ENCODE results near the gene ZNF189. TPM values are rescaled to one million over a fixed set of nuclear protein-coding genes. Genes with fewer than 3 reads are reported as not detected.

The ZNF189 gene
- total RNA-seq, 4 donors from 2014 or later, result 9.7 to 42.8 (median 12.2) TPM

DNA sequence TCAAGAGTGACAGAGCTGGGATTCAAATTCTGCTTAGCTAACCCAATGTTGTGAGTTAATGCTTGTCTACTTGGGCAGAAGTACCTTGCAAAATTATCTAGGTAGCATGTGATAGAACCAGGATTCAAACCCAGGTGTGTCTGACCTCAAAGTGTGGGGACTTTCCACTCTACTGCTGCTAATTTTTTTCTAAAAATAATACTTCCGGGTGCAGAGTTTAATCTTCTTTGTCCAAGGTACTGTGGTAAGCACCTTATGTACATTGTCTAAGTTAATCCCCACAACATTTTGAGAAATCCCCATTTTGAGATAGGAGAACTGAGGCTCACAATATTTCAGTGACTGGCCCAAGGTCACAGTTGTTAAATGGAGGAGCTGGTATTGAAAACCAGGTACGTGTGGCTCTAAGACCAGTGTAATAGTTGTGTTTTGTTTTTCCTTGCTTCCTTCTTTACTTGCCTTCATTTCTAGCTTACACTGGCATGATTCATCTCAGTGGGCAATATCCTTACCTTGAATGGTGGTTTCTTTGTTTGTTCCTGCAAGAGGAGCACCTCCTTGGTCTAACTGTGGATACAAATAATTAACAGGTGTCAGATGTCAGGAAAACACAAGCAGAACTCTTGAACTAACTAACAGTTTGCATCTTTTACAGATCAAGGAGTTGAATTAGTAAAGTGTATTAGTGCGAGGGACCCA lies 29.5 kb downstream of the ZNF189 start:
- no peak for ATAC-seq
- Histone ChIP-seq H3K27me3 (no peaks in the 10 kb centered on the region), H3K27ac (no peak overlapping the region), H3K36me3 (no peaks in the 10 kb centered on the region), H3K9me3 (no peaks in the 10 kb centered on the region), H3K4me3 (no peak overlapping the region), H3K4me1 (no peaks in the 10 kb centered on the region)
- TF ChIP-seq POLR2A (IDR thresholded peaks at IDR 0.05) (no peak), CTCF (IDR thresholded peaks at IDR 0.05 in 4 of 5, conservative IDR thresholded peaks at IDR 0.05 in 1 of 5) (no peak)
- in situ Hi-C loops (cut with MboI; ENCODE audit: low sequenced_read_pairs in 4 of 4) (no loop called here), intact Hi-C loops (cut with DNase I; ENCODE audit: low total_unique reads) (no loop called here)
- no peak for DNase-seq

GRCh38 chr9:101428909-101429308 lies 30.3 kb downstream of the ZNF189 start:
- H3K27ac ChIP-seq, result no peak overlapping the region
- no peak overlapping the region for H3K4me3 ChIP-seq
- no peaks in the 10 kb centered on the region for H3K27me3 ChIP-seq
- ATAC-seq, result no peak
- no peaks in the 10 kb centered on the region for H3K36me3 ChIP-seq
- no peak for DNase-seq
- H3K9me3 ChIP-seq, result no peaks in the 10 kb centered on the region
- H3K4me1 ChIP-seq, result no peaks in the 10 kb centered on the region
- intact Hi-C loops (cut with DNase I; ENCODE audit: low total_unique reads) (no loop called here), in situ Hi-C loops (cut with MboI; ENCODE audit: low sequenced_read_pairs in 4 of 4) (no loop called here)
- TF ChIP-seq POLR2A (IDR thresholded peaks at IDR 0.05) (no peak), CTCF (IDR thresholded peaks at IDR 0.05 in 4 of 5, conservative IDR thresholded peaks at IDR 0.05 in 1 of 5) (no peak)

DNA sequence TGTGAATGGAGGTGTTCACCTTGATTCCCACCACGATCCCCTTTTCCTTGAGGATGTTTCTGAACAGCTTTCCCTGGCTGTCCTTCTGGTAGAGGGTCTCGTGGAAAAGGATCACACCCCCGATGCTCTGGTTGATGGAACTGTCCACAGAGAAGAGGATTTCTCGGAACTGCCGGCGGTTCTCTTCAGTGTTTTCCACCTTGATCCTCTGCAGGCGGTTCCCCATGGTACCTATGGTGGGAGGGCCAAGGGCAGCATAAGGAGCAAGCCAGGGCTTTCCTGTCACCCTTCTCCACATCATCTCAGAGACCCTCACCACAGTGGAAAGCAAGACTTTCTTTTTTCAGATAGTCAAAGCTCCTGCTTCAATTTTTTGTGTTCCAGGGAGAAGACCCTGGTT lies 31.1 kb downstream of the ZNF189 start:
- intact Hi-C loops (cut with DNase I; ENCODE audit: low total_unique reads) (no loop called here), in situ Hi-C loops (cut with MboI; ENCODE audit: low sequenced_read_pairs in 4 of 4) (no loop called here)
- Histone ChIP-seq H3K4me1 (no peaks in the 10 kb centered on the region), H3K27ac (no peak overlapping the region), H3K27me3 (no peaks in the 10 kb centered on the region), H3K36me3 (no peaks in the 10 kb centered on the region), H3K9me3 (no peaks in the 10 kb centered on the region), H3K4me3 (no peak overlapping the region)
- no peak for ATAC-seq
- TF ChIP-seq CTCF (IDR thresholded peaks at IDR 0.05 in 4 of 5, conservative IDR thresholded peaks at IDR 0.05 in 1 of 5), result no peak
- DNase-seq, result no peak

DNA sequence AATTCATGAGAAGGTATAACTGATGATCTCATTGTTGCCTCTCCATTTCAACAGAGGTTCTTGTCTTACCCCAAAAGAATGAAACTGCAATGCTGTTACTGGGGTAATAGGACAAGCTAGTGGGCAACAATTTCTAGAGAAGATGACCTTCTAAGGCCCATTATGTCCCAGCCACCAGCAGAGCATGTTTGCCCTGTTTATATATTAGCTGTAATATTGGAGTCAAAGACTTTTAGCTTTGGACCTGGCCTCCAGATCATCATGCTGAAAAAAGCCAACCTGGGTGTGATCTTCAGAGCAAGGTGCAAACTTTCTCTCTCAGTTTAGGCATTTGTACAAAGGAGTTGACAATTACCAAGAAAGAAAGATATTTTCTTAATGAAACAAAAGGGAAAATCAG lies 33.5 kb downstream of the ZNF189 start:
- no peak overlapping the region for H3K27ac ChIP-seq
- no peaks in the 10 kb centered on the region for H3K27me3 ChIP-seq
- H3K4me3 ChIP-seq, result no peak overlapping the region
- no peak for TF ChIP-seq POLR2A (IDR thresholded peaks at IDR 0.05)
- TF ChIP-seq CTCF (IDR thresholded peaks at IDR 0.05 in 4 of 5, conservative IDR thresholded peaks at IDR 0.05 in 1 of 5), result no peak
- no peaks in the 10 kb centered on the region for H3K36me3 ChIP-seq
- DNase-seq (no peak), ATAC-seq (no peak)
- in situ Hi-C loops (cut with MboI; ENCODE audit: low sequenced_read_pairs in 4 of 4), result no loop called here
- intact Hi-C loops (cut with DNase I; ENCODE audit: low total_unique reads), result no loop called here
- no peaks in the 10 kb centered on the region for H3K4me1 ChIP-seq
- no peaks in the 10 kb centered on the region for H3K9me3 ChIP-seq

DNA sequence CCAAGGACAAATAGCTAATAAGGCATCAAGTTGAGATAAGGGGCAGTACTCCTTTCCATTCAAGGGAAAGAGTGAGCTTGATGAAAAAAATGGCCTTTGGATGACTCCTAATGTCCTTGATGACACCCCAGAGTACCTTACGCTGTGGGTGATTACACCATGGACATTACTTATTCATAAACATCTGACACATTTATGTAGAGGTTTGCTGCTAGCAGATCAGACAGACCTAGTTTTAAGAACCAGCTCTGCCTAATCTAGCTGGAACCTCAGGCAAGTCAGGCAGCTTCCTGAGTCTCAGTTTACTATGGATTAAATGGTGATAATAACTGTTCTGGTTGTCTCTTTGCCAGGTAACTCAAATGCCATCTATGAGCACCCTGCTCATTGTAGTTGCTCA lies 34.1 kb downstream of the ZNF189 start:
- Histone ChIP-seq H3K9me3 (no peaks in the 10 kb centered on the region), H3K27me3 (no peaks in the 10 kb centered on the region), H3K36me3 (no peaks in the 10 kb centered on the region), H3K4me3 (no peak overlapping the region), H3K4me1 (no peaks in the 10 kb centered on the region), H3K27ac (no peak overlapping the region)
- ATAC-seq (no peak), DNase-seq (no peak)
- intact Hi-C loops (cut with DNase I; ENCODE audit: low total_unique reads), result no loop called here
- TF ChIP-seq POLR2A (IDR thresholded peaks at IDR 0.05) (no peak), CTCF (IDR thresholded peaks at IDR 0.05 in 4 of 5, conservative IDR thresholded peaks at IDR 0.05 in 1 of 5) (no peak)
- in situ Hi-C loops (cut with MboI; ENCODE audit: low sequenced_read_pairs in 4 of 4), result no loop called here
